Activated naive CD4-positive, alpha-beta T cell treated with Interleukin-2 at 50 U/mL for 16 hours (primary cell): ENCODE data around the gene KCNC1.

Experiments
- DNase-seq: peaks from one replicate; pipeline ENCODE4 v3.0.0-alpha.2; 2020

The KCNC1 gene

DNA sequence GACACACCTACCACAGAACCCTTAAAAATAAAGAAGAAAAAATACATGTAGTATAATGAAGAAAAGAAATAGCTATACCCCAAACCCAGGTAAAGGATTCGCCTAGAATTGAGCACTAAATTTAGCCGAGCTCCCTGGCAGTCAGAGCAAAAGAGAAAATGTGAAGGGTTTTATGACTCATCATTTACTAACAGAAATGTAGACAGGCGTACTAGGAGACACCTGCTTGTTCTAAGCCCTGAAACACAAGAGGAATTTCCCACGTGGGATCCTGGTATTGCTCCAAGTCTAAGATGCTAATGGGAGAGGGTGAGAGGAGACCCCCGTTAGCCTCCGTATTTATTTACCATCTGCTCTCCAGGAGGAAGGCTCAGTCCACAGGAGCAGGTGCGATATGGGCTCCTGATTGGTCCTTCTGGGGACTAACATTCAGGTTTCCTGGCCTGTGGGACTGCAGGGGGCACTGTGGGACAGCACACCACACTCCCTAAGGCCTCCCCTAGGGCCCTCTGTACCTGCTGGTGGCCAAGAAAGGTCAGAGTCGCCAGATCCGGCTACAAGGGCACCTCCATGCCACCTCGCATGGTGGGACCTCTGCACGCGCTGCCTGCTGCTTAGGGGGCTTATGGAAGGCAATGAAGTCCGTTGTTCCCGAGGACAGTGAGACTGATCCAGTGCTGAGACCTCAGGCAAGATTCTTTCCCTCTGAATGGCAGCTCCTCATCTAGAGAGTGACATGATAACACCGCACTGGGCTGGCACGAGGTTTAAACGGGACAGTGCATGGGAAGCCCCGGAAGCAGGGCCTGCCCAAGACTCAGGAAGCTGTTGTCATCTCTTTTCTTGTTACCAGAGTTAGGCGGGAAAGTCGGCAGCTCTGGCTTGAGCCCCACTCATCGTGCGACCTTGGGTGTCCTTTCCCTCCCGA is 25.8 kb downstream of the KCNC1 start:
- no peak for DNase-seq

DNA sequence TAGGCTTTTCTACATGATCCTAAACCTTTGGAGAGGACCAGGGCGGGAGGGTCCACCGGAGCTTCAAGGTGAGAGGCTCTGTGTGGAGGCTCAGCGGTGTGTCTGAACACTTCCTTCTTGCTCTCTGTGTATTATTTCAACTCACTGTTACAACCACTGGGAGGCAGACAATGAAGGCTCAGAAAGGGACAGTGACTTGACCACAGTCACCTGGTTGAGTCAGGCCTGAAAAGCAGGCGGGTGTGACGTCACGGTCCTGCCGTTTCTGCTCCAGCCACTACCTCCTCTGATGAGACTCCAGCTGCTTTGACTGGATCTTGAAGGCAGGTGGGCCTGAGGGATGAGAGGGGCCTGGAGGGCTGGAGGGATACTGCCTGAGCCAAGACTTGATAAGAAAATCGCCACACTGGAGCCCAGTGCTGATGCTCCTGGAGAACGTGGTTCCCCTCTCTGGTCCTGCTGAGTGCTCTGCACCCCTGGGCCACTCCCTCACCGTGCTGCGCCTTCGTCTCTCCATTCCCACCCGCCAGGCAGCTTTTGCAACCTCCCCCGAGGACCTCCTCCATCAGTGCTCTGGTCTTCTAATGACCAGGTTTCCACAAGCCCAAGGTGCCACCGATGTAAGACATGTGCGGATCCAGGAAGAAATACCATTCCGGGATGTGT is 27.9 kb downstream of the KCNC1 start:
- no peak for DNase-seq

DNA sequence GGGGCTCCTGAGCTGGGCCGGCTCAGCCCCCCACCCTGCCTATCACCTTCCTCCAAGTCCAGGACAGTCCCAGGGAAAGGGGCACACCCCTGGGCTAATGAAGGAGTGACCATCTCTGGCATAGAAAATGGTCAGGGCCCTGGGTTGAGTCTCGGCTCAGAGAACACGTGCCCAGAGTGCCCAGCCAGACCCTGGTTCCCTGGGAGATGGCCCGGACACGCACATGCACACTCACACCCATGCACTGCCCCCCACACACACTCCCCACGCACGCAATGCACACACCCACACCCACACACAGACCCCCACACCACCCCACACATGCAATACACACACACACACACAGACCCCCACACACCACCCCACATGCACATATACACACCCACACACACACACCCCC is 28.7 kb downstream of the KCNC1 start:
- DNase-seq = no peak

DNA sequence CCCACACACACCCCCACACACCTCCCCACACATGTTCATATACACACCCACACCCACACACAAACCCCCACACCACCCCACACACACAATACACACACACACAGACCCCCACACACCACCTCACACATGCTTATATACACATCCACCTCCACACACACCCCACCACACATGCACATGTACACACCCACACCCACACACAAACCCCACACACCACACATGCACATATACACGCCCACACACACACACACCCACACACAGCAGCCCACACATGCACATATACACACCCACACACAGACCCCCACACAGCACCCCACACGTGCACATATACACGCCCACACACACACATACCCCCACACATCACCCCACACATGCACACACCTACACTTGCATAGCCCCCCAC is 29.1 kb downstream of the KCNC1 start:
- no peak for DNase-seq

DNA sequence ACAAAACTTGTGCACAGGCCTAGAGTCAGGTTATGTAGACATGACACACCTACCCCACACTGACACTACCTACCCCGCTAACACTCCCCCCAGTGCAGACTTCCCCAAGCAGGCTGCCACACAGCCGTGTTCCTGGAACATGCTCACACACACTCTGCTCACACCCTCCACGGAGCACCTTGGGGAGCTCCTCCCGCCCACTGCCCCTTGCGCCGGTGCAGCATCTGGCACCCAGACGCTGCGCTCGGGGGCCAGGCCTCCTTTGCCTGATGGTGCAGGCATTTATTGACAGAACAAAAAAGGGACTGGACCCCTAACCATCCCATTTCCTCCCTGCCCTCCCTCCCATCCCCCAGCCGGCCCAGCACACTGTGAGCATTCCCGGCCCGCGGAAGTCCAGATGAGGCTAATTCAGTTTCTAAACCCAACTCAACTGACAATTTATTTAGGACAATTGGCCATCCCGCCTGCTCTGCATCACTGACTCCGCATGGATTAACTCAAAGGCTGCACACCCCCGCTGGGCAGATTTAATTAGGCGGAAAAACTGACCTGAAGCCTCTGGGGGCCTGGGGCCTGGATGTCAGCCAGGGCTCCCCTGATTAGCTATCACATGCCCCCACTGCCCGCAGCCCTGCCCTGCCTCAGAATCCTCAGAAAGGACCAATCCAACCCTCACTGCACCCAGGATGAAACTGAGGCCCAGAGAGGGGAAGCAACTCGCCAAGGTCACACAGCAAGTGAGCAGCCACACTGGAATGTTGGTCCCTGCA is 30.1 kb downstream of the KCNC1 start:
- no peak for DNase-seq

DNA sequence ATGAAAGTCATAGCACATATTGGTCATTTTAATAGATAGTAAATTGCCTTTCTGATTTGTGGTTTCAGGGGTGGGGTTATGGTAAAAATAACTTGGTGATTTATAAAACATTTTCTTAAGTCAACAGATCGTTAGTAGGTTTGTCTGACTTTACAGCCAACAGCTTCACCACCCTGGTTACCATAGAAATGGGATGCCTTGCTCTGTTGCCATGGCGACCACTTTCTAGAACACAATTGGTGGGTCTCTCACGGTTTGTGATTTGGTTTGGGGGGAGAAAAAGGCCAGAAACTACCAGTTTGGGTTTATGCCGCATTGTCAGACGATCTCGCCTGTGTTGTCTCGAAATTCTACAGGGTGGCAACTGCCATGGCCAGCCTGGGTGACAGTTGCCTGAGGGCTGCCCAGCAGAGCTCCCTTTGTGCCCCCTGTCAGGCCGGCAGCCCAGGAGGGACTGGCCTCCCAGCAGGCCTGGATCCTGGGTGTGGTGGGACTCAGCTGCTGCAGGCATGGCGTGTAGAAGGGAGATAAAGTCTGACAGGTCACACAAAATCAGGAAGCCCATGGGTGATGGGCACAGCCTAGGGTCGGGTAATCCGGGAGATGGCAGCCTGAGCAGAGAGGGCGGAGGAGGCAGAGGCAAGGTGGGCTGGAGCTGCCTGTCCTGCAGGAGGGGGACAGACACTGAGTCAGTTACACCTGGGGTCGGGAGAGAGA is 30.9 kb downstream of the KCNC1 start:
- DNase-seq = no peak

DNA sequence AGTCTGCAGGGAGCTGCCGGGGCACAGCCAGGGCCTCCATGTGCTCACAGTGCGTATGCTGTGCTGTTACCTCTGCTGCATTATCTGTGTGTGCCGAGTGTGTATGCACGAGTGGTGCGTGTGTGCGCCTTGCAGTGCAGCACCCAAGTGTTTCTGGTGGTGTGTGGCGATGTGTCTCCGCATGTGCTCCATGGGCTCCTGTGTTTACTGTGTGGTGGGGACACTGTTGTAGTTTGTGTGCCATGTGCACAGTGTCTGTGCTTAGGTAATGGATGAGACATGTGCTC is 31.4 kb downstream of the KCNC1 start:
- no peak for DNase-seq

DNA sequence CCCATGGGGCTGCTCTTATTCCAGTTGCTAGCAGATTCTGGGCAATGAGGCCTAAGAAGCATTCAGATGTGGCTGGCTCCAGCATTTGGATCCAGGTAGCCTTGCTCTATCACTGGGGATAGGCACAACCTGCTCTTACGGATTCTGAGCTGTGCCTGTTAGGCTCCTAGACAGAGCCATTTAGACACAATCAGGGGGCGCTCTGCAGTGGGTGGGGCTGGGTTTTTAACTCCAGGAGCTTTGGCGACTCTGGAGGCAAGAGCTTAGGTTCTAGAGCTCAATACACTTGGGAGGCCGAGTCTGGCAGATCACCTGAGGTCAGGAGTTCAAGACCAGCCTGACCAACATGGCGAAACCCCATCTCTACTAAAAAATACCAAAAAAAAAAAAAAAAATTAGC is 32.0 kb downstream of the KCNC1 start:
- no peak for DNase-seq

DNA sequence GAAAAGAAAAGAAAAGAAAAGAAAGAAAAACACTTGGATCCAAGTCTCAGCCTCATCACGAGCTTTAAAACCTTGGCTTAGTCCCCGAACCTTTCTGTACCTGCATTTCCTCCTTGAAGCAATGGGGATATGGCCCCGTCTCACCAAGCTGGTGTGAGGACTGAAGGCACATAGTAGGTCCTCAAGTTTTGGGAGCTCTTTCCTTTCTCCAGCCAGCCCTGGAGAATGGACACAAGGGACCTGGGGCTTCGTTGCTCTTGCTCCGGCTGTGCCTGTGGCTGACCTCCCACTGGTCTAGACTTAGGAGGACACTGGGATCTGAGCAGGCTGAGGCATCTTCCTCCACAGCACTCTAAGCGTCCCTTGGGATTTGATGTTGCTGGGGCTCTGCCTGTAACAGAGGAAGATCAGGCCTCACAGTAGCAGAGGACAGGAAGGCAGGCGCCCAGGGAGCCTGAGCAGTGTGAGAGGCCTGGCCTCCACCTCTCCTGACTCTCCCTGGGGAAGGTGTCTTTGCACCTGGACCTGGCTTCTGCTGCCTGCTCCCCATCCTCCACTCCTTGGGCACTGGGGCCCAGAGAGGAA is 32.8 kb downstream of the KCNC1 start:
- DNase-seq = no peak

DNA sequence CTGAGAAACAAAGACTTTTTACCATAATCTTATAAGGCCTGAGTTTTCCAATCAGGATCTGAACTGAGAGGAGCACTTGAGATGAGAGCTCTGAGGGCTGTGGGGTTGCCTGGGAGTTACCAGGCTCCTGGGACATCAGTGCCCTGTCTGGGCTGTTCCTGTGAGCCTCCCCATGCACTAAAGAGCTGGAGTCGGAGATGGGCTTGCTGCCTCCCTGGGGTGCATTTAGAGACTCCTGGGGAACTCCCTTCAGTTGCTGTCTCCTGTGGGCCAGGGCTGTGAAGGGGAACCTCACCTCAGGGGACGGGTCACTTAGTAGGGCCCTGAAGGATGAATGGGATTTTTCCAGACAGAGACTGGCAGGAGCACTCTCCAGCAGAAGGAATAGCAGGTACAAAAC is 33.3 kb downstream of the KCNC1 start:
- DNase-seq = no peak

DNA sequence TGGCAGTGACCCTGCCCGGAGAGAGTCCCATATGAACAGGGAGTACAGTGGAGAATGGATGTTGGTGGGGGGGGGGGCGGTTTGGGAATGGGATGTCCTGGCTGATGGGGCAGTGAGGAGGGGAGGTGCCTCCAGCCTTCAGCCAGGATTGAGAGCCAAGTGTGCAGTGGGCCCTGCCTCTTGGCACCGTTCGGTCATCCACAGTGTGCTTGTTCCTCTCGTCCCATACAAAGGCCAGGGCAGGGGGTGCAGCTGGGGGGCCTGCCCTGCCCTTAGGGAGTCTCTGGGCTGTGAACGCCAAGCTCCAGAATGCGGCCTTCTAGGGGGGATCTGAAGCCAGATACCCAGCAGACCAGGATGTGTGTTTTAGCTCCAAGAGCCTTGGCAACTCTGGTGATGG is 34.0 kb downstream of the KCNC1 start:
- DNase-seq = no peak

DNA sequence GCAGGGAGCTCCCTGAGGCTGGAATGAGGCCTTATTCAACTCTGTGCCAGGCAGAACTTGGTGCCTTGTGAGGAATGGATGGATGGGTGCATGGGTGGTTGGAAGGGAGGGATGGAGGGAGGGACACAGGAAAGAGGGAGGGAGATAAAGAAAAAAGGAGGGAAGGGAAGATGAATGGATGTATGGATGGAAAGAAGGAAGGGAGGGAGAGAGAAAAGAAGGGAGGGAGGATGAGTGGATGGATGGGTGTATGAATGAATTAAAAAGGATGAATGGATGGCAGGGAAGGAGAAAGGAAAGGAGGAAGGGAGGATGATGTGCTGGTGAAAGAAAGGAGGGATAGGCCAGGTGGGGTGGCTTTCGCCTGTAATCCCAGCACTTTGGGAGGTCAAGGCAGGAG is 34.6 kb downstream of the KCNC1 start:
- no peak for DNase-seq

DNA sequence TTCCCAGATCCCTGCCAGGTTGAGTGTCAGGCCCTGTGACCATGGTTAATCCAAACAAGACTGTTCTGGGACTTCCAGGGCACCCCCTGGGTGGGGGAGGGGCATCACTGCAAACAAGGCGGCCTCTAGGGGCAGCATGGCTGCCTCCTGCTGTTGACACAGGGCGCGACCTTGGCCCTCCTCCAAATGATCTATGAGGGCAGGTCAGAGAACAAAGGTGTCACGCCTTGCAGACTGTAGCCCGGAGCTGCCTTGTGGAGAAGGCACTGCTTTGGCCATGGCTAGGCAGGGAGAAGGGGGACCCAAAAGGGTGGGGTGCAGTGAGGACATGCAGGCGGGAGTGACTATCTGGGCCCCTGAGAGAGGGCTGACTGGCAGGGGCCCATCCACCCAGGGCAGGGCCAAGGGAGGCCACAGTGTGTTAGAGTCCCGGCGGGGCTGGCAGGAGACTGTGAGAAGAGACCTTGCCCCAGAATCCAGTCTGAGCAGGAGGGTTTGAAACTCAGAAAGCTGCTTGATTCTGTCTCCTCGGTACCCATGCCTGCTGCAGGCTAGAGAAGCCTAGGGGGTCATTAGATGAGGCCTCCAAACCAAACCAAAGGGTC is 35.6 kb downstream of the KCNC1 start:
- DNase-seq = no peak

DNA sequence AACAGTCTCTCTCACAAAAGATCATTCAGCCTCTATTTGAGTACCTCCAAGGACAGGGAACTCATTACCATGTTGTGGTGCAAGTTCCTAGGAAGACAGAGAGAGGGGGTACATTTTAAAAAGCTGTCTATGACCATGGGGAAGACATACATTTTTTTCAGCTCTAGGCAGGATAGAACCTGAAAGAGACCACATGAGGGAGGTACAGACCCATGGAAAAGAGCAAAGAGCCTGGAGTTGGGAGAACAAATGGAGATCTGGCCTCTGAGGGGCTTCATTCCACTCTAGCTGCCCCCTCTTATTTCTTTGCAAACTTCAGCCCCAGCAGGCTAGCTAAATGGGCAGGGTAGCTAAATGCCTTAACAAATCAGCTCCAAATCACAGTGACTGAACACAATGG is 36.3 kb downstream of the KCNC1 start:
- no peak for DNase-seq

DNA sequence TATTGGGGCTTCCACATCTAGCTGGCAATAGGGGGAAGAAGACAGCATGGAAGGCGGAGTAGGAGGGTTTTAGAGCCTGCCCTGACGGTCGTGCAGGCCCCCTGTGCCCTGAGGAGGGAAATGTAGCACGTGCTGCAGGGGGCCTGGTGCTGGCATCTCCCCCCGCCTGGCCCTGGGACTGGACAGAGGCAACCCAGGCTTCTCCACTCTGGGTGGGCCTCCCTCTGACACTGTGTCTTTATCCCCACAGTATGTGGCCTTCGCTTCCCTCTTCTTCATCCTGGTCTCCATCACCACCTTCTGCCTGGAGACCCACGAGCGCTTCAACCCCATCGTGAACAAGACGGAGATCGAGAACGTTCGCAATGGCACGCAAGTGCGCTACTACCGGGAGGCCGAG is 36.8 kb downstream of the KCNC1 start:
- DNase-seq = no peak

DNA sequence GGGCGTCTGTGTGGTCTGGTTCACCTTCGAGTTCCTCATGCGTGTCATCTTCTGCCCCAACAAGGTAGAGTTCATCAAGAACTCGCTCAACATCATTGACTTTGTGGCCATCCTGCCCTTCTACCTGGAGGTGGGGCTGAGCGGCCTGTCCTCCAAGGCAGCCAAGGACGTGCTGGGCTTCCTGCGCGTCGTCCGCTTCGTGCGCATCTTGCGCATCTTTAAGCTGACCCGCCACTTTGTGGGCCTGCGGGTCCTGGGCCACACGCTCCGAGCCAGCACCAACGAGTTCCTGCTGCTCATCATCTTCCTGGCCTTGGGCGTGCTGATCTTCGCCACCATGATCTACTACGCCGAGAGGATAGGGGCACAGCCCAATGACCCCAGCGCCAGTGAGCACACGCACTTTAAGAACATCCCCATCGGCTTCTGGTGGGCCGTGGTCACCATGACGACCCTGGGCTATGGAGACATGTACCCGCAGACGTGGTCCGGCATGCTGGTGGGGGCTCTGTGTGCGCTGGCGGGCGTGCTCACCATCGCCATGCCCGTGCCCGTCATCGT is 37.3 kb downstream of the KCNC1 start:
- DNase-seq = no peak

DNA sequence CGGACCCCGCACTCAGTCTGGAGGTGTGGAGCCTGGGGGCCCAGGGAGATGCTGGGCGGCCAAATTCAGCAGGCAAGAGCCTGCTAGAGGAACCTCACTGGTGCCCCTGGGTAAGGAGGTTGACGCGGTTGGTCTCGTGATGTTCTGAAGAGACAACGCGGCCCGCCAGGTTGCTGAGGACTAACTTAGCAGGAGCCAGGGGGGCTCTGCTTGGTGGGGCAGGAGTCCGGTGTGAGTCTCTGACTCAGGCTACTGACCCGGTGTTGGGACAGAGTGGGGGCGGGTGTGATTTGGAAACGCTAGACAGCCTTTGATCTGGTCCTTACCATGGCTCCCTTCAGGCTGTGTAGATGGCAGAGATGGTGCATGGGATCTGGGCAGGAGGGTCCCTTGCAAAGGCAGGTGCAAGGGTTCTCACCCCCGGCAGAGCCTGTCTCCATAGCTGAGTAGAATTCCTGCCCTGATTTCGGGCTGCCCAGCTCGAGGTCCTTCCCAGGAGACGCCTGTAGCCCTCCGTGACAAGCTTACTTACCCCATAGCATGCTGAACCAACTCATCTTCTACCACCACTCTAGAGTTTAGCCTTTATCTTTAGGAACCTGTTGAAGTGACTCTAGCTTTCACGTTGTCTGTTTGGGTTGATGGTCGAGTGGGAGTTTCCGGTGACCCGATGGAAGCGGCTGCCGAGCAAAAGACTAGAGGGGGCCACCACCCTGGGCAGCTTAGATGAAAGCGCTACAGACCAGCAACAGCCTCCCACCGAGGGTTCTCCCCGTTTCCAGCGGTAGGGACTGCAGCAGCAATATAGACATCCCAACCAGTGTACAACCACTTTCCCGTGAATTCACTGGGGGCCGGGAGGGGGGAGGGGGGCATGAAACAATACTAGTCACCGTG is 38.4 kb downstream of the KCNC1 start:
- DNase-seq = no peak

DNA sequence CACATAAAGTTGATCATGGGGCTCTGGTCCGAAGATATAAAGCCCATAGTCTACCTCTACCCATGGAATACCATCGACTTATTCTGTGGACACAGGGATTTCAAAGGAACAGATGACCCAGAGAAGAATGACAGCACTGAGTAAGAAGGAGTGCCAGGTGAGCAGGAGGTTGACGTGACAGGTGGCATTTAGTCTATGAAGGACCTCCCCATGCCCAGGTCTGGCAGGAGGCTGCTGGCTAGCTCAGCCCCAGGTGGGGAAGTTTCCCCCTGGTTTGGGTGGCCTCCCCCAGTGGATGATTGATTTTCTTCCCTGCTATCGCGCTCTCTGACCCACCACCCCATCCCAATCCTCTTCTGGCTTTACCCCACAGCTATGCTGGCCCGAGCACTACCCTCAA is 39.1 kb downstream of the KCNC1 start:
- DNase-seq = no peak

DNA sequence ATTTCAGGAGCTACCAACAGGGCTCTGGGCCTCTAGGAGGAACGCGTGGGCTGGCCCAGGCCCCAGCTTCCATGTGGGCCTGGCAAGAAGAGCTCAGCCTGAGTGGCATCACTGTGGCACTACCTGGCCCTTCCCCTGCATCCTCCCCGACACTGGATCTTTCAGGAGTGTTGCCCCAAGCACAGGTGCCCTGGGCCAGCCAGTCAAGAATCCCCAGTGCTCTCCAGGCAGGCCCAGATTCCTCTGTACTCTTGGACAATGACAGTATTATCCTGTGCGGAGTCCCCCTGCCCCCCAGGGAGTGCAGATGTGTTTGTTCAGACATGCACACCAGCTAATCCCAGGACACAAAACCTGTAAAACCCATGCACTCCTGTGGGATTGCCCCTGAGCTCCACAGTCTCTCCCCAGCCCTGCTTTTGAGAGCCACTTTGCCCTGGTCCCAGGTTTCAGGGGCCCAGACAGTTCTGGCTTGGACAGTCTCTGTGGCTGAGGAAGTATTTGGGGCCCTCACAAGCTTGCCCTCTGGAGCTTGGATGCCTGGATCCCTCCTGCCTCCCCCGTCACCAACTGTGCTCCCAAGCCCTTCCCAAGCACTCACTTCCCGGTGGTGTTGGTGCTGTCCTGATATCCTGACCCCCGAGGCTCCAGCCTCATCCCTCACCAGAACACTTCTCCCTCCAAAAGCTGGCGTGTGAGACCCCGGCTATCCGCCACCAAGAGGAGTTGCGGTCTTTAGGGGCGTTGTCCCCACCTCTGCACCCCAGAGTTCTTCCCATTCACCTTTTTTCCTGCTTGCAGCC is 39.9 kb downstream of the KCNC1 start:
- no peak for DNase-seq

DNA sequence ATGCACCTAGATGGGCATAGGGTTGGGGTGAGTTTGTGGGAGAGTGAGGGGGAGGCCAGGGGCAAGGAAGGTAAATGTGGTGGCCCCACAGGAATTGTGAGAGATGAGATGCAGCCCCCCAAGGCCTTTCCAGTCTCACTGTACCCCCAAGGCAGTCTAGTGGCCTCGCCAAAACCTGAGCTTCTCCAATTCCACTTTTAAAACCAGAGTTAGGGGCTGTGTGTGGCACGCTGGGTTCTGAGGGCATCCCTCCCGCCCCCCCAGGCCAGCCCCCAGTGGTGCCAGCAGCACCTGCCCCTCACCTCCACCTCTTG is 40.4 kb downstream of the KCNC1 start:
- no peak for DNase-seq
